B cell (primary cell): ENCODE measurements around the gene LONP2. TPM values are rescaled to one million over a fixed set of nuclear protein-coding genes. Genes with fewer than 3 reads are reported as not detected.

ENCODE experiments used
- ATAC-seq: fragments of 200-7000 bp; cut with Tn5 transposase; one replicate; pipeline ENCODE4 v1.10.0; 2021; ENCODE audit warnings: low read depth, mild to moderate bottlenecking, moderate number of reproducible peaks, moderate library complexity
- CTCF ChIA-PET: fragments of 350-600 bp; sonication (Branson Sonifier 250); formaldehyde crosslinking; loops from one replicate; lab custom pipeline; 2021; ENCODE audit warnings: antibody characterized with exemption, inconsistent platforms; lab: Charles Lee
- POLR2A ChIA-PET: fragments of 350-600 bp; sonication (Branson Sonifier 250); formaldehyde crosslinking; loops from one replicate; lab custom pipeline; 2021; ENCODE audit warnings: antibody characterized with exemption; lab: Charles Lee
- DNase-seq: peaks from one replicate; pipeline ENCODE4 v3.0.0; 2013
- H2AFZ ChIP-seq: 2 replicates; pipeline ENCODE4 v1.6.1; 2012; ENCODE audit warnings: mild to moderate bottlenecking, low read depth, low read length; ENCODE audit not compliant: insufficient read depth, poor library complexity, severe bottlenecking
- H3K27ac ChIP-seq, 2 donors: 1 replicate in 1 of 2; 2 replicates in 1 of 2; pipeline ENCODE4 v1.5.1; 2012 to 2013; ENCODE audit warnings: low read length in 2 of 2, mild to moderate bottlenecking in 2 of 2, moderate library complexity in 1 of 2
- H3K27me3 ChIP-seq, 4 experiments: fragments of 200-600 bp in 1 of 4; sonication (generic) in 1 of 4; replicated peaks in 1 of 4; 1 replicate in 2 of 4; 2 replicates in 2 of 4; pipeline versions ENCODE4 v1.6.1 to v1.7.0; 2013 to 2016; ENCODE audit warnings: low read length in 3 of 4, mild to moderate bottlenecking in 2 of 4, mixed read lengths in 1 of 4, moderate library complexity in 1 of 4; ENCODE audit not compliant: insufficient read depth in 4 of 4, control insufficient read depth in 3 of 4; ENCODE audit errors: control extremely low read depth in 1 of 4
- H3K36me3 ChIP-seq, 2 experiments: replicated peaks in 1 of 2; 1 replicate in 1 of 2; 2 replicates in 1 of 2; pipeline versions ENCODE4 v1.6.1 to v1.7.1; 2013; ENCODE audit warnings: low read length in 1 of 2; ENCODE audit not compliant: insufficient read depth in 2 of 2, control insufficient read depth in 1 of 2; ENCODE audit errors: control extremely low read depth in 1 of 2, extremely low read depth in 1 of 2
- H3K4me1 ChIP-seq, 2 donors: fragments of 200-600 bp in 1 of 2; sonication (generic) in 1 of 2; 1 replicate in 1 of 2; 2 replicates in 1 of 2; pipeline versions ENCODE4 v1.5.1 to v1.6.1; 2013 to 2017; ENCODE audit warnings: low read length in 2 of 2; ENCODE audit not compliant: control insufficient read depth in 2 of 2, insufficient read depth in 2 of 2
- H3K4me2 ChIP-seq: replicated peaks from 2 replicates; pipeline ENCODE3; 2012; ENCODE audit warnings: mild to moderate bottlenecking, low read depth, low read length; ENCODE audit not compliant: poor library complexity, severe bottlenecking
- H3K4me3 ChIP-seq, 5 experiments: fragments of 200-600 bp in 1 of 5; sonication (generic) in 1 of 5; 1 replicate in 3 of 5; 2 replicates in 2 of 5; pipeline versions ENCODE4 v1.5.1 to v1.7.0; 2011 to 2016; ENCODE audit warnings: low read length in 4 of 5, mild to moderate bottlenecking in 4 of 5, low read depth in 2 of 5, control low read depth in 1 of 5, moderate library complexity in 1 of 5; ENCODE audit not compliant: insufficient read depth in 1 of 5; ENCODE audit errors: control extremely low read depth in 1 of 5, extremely low read depth in 1 of 5
- H3K79me2 ChIP-seq: fragments of 200-600 bp; sonication (generic); one replicate; pipeline ENCODE4 v1.6.0; 2016; ENCODE audit warnings: low read length; ENCODE audit not compliant: control insufficient read depth, insufficient read depth
- H3K9ac ChIP-seq: fragments of 200-600 bp; sonication (generic); 2 replicates; pipeline ENCODE4 v1.6.1; 2017; ENCODE audit warnings: mild to moderate bottlenecking, low read length, moderate library complexity
- H3K9me3 ChIP-seq, 3 donors: one replicate each; pipeline versions ENCODE4 v1.6.1 to v1.7.1; 2013; ENCODE audit warnings: low read length in 2 of 3; ENCODE audit not compliant: control insufficient read depth in 2 of 3, insufficient read depth in 1 of 3; ENCODE audit errors: control extremely low read depth in 1 of 3
- H4K20me1 ChIP-seq: 2 replicates; pipeline ENCODE4 v1.6.0; 2012; ENCODE audit warnings: mild to moderate bottlenecking, low read length; ENCODE audit not compliant: insufficient read depth, control insufficient read depth, poor library complexity, severe bottlenecking
- H3K27ac Mint-ChIP-seq: one replicate; pipeline ENCODE4 v1.8.0; 2021; ENCODE audit warnings: mixed read lengths
- H3K27me3 Mint-ChIP-seq: one replicate; pipeline ENCODE4 v1.8.0; 2021; ENCODE audit warnings: mixed read lengths
- H3K4me1 Mint-ChIP-seq: one replicate; pipeline ENCODE4 v1.8.0; 2021; ENCODE audit warnings: mixed read lengths
- H3K4me3 Mint-ChIP-seq: one replicate; pipeline ENCODE4 v1.8.0; 2021; ENCODE audit warnings: mixed read lengths
- H3K9me3 Mint-ChIP-seq: one replicate; pipeline ENCODE4 v1.8.0; 2022; ENCODE audit warnings: mixed read lengths; ENCODE audit not compliant: insufficient read depth
- EZH2 ChIP-seq: IDR thresholded peaks from 2 replicates; pipeline ENCODE4 v1.6.1; 2012; ENCODE audit warnings: borderline replicate concordance, low read depth, mild to moderate bottlenecking, moderate library complexity, low read length; ENCODE audit not compliant: insufficient read depth, poor library complexity, severe bottlenecking
- WGBS: methylation state at CpG from one replicate; pipeline ENCODE4 v1.1.5; 2013; ENCODE audit warnings: missing lambda C conversion rate; ENCODE audit not compliant: insufficient coverage; 5-methylcytosine and 5-hydroxymethylcytosine counted together
- intact Hi-C: fragments of 100-400 bp; cut with micrococcal nuclease; formaldehyde crosslinking; loops from one replicate; pipeline ENCODE4 v1.10.0; 2022
- polyA plus RNA-seq: library from polyadenylated mRNA; depleted of rRNA; stranded (reverse); fragments of >200 nt; gene quantifications from 2 replicates; pipeline ENCODE4 v1.2.3, GENCODE V29; 2012
- total RNA-seq, 2 donors: library from RNA; stranded (reverse); fragments of 120-200 nt in 1 of 2; gene quantifications; 1 replicate in 1 of 2; 2 replicates in 1 of 2; pipeline versions ENCODE4 v1.2.3 to v1.2.4, GENCODE V29; 2013 to 2022
- TF ChIP-seq, protein P1 (sequence below): fragments of 200-600 bp; IDR thresholded peaks from one replicate; pipeline ENCODE4 v1.8.0; 2022; ENCODE audit warnings: antibody characterized with exemption, mild to moderate bottlenecking

The LONP2 gene
- total and polyA plus RNA-seq, 2 donors (not counting 1 experiment from before 2014, with no cell fraction given), result 39.3 to 84.2 TPM

- ATAC-seq, result no peak
- no peak overlapping the region for H3K27ac ChIP-seq
- H3K4me3 ChIP-seq, result no peak overlapping the region
- ChIA-PET CTCF (no interaction called here), POLR2A (no interaction called here)
- intact Hi-C loops, result no loop called here
- Mint-ChIP-seq H3K27me3 (peaks cover 14% of the 10 kb centered on the region), H3K4me3 (no peak overlapping the region), H3K9me3 (no peaks in the 10 kb centered on the region), H3K27ac (no peak overlapping the region), H3K4me1 (no peaks in the 10 kb centered on the region)
- H3K79me2 ChIP-seq, result no peaks in the 10 kb centered on the region
- no peaks in the 10 kb centered on the region for H3K4me1 ChIP-seq
- H3K4me2 ChIP-seq, result no peak overlapping the region
- WGBS, result 91% methylated on average over 5 of the region's 6 CpGs
- H3K36me3 ChIP-seq, result no peaks in the 10 kb centered on the region
- no peak overlapping the region for H3K9ac ChIP-seq
- H2AFZ ChIP-seq, result no peak overlapping the region
- no peaks in the 10 kb centered on the region for H3K27me3 ChIP-seq
- no peaks in the 10 kb centered on the region for H4K20me1 ChIP-seq
- DNase-seq, result no peak
- no peaks in the 10 kb centered on the region for H3K9me3 ChIP-seq
- TF ChIP-seq EZH2, result no peak
- TF ChIP-seq, protein P1, sequence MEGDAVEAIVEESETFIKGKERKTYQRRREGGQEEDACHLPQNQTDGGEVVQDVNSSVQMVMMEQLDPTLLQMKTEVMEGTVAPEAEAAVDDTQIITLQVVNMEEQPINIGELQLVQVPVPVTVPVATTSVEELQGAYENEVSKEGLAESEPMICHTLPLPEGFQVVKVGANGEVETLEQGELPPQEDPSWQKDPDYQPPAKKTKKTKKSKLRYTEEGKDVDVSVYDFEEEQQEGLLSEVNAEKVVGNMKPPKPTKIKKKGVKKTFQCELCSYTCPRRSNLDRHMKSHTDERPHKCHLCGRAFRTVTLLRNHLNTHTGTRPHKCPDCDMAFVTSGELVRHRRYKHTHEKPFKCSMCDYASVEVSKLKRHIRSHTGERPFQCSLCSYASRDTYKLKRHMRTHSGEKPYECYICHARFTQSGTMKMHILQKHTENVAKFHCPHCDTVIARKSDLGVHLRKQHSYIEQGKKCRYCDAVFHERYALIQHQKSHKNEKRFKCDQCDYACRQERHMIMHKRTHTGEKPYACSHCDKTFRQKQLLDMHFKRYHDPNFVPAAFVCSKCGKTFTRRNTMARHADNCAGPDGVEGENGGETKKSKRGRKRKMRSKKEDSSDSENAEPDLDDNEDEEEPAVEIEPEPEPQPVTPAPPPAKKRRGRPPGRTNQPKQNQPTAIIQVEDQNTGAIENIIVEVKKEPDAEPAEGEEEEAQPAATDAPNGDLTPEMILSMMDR, result no peak
These were observed 33.4 kb upstream of the LONP2 start for GRCh38 chr16:48210747-48211146.

DNA sequence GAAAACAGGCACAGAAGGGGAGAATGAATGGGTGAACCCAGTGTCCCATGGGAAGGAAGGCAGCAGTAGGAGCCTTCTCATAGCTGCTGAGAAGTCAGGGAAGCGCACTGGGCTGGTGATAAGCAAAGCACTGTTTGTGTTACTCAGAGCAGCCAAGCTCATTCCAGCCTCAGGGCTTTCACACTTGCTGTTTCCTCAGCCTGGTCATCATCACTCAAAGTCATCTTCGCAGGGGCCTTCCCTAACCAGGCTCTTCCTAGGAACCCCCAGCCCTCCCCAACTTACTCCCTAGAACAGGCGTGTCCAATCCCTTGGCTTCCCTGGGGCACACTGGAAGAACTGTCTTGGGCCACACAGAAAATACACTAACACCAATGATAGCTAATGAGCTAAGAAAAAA, 32.1 kb upstream of the LONP2 start:
- ATAC-seq, result no peak
- ChIA-PET POLR2A (no interaction called here), CTCF (no interaction called here)
- Histone ChIP-seq H3K4me2 (no peak overlapping the region), H2AFZ (no peak overlapping the region), H4K20me1 (no peaks in the 10 kb centered on the region), H3K79me2 (no peaks in the 10 kb centered on the region), H3K9ac (no peak overlapping the region), H3K27ac (no peak overlapping the region), H3K4me3 (no peak overlapping the region), H3K4me1 (no peaks in the 10 kb centered on the region), H3K36me3 (no peaks in the 10 kb centered on the region), H3K27me3 (no peaks in the 10 kb centered on the region), H3K9me3 (no peaks in the 10 kb centered on the region)
- H3K27ac Mint-ChIP-seq, result no peak overlapping the region
- H3K4me3 Mint-ChIP-seq, result no peak overlapping the region
- H3K4me1 Mint-ChIP-seq, result no peaks in the 10 kb centered on the region
- 93% methylated on average over 3 of the region's 3 CpGs for WGBS
- H3K9me3 Mint-ChIP-seq, result no peaks in the 10 kb centered on the region
- no peak for DNase-seq
- intact Hi-C loops, result no loop called here
- TF ChIP-seq EZH2, result no peak
- TF ChIP-seq, protein P1, result no peak
- peaks cover 5% of the 10 kb centered on the region for H3K27me3 Mint-ChIP-seq
